H9 (cell line): ENCODE data around the gene UTP25. TPM values are rescaled to one million over a fixed set of nuclear protein-coding genes. Genes with fewer than 3 reads are reported as not detected.

Experiments used
- DNase-seq: peaks from one replicate; pipeline ENCODE4 v3.0.0-alpha.2; 2017
- H2AFZ ChIP-seq: one replicate; pipeline ENCODE4 v1.6.1; 2013; ENCODE audit warnings: mild to moderate bottlenecking, low read length, control low read depth, moderate library complexity
- H2AK5ac ChIP-seq: 2 replicates; pipeline ENCODE4 v1.6.1; 2013; ENCODE audit warnings: low read length, control low read depth, mixed read lengths; ENCODE audit not compliant: insufficient read length
- H2BK120ac ChIP-seq: one replicate; pipeline ENCODE4 v1.6.1; 2013; ENCODE audit warnings: low read depth, mild to moderate bottlenecking, low read length, control low read depth, inconsistent platforms; ENCODE audit not compliant: poor library complexity, severe bottlenecking
- H2BK12ac ChIP-seq: 2 replicates; pipeline ENCODE4 v1.6.1; 2013; ENCODE audit warnings: low read length, control low read depth, mixed read lengths, low read depth; ENCODE audit not compliant: insufficient read length
- H2BK15ac ChIP-seq: 2 replicates; pipeline ENCODE4 v1.6.1; 2013; ENCODE audit warnings: low read depth, low read length, control low read depth
- H2BK20ac ChIP-seq: one replicate; pipeline ENCODE4 v1.6.1; 2013; ENCODE audit warnings: low read depth, mild to moderate bottlenecking, low read length, control low read depth, inconsistent platforms; ENCODE audit not compliant: poor library complexity, severe bottlenecking
- H2BK5ac ChIP-seq: 2 replicates; pipeline ENCODE4 v1.6.1; 2013; ENCODE audit warnings: low read length, control low read depth, mixed read lengths; ENCODE audit not compliant: insufficient read length
- H3K14ac ChIP-seq: 2 replicates; pipeline ENCODE4 v1.6.1; 2013; ENCODE audit warnings: low read length, control low read depth; ENCODE audit not compliant: insufficient read depth
- H3K18ac ChIP-seq: 2 replicates; pipeline ENCODE4 v1.6.1; 2013; ENCODE audit warnings: low read depth, mild to moderate bottlenecking, mixed read lengths, low read length, control low read depth; ENCODE audit not compliant: insufficient read length
- H3K23ac ChIP-seq: 2 replicates; pipeline ENCODE4 v1.6.1; 2013; ENCODE audit warnings: low read length, control low read depth, mixed read lengths, low read depth; ENCODE audit not compliant: insufficient read length
- H3K23me2 ChIP-seq: 2 replicates; pipeline ENCODE4 v1.6.1; 2013; ENCODE audit warnings: low read depth, mild to moderate bottlenecking, mixed read lengths, low read length, control low read depth; ENCODE audit not compliant: insufficient read length, poor library complexity, severe bottlenecking
- H3K27ac ChIP-seq: 2 replicates; pipeline ENCODE4 v1.5.1; 2013; ENCODE audit warnings: low read length, control low read depth, mixed read lengths, low read depth; ENCODE audit not compliant: insufficient read length
- H3K27me3 ChIP-seq: 2 replicates; pipeline ENCODE4 v1.6.1; 2013; ENCODE audit warnings: low read length, control low read depth, inconsistent platforms; ENCODE audit not compliant: insufficient read depth
- H3K4ac ChIP-seq: 2 replicates; pipeline ENCODE4 v1.6.1; 2013; ENCODE audit warnings: low read depth, mild to moderate bottlenecking, control low read depth, inconsistent platforms, low read length, moderate library complexity
- H3K4me1 ChIP-seq: 2 replicates; pipeline ENCODE4 v1.6.1; 2013; ENCODE audit warnings: low read length, control low read depth, inconsistent platforms; ENCODE audit not compliant: insufficient read depth
- H3K4me2 ChIP-seq: 2 replicates; pipeline ENCODE4 v1.6.1; 2013; ENCODE audit warnings: low read length, control low read depth, mixed read lengths; ENCODE audit not compliant: insufficient read length, insufficient read depth
- H3K56ac ChIP-seq: 2 replicates; pipeline ENCODE4 v1.6.1; 2013; ENCODE audit warnings: low read depth, mild to moderate bottlenecking, mixed read lengths, low read length, control low read depth; ENCODE audit not compliant: insufficient read length
- H3K79me1 ChIP-seq: 2 replicates; pipeline ENCODE4 v1.6.1; 2013; ENCODE audit warnings: low read depth, mild to moderate bottlenecking, moderate library complexity, low read length, control low read depth, inconsistent platforms; ENCODE audit not compliant: insufficient read depth, poor library complexity, severe bottlenecking
- H3K79me2 ChIP-seq: 2 replicates; pipeline ENCODE4 v1.6.1; 2013; ENCODE audit warnings: low read length, control low read depth, inconsistent platforms; ENCODE audit not compliant: insufficient read depth
- H3K9ac ChIP-seq: 2 replicates; pipeline ENCODE4 v1.6.1; 2013; ENCODE audit warnings: low read length, control low read depth, mixed read lengths; ENCODE audit not compliant: insufficient read length; ENCODE audit errors: extremely low read depth
- H3K9me3 ChIP-seq: one replicate; pipeline ENCODE4 v1.6.1; 2013; ENCODE audit warnings: low read depth, low read length, inconsistent platforms; ENCODE audit not compliant: control insufficient read depth
- H3T11ph ChIP-seq: one replicate; pipeline ENCODE4 v1.6.1; 2013; ENCODE audit warnings: mild to moderate bottlenecking, low read length, control low read depth, inconsistent platforms
- H4K20me1 ChIP-seq: one replicate; pipeline ENCODE4 v1.6.1; 2013; ENCODE audit not compliant: control insufficient read depth, insufficient read length, insufficient read depth
- H4K5ac ChIP-seq: 2 replicates; pipeline ENCODE4 v1.6.1; 2013; ENCODE audit warnings: low read depth, mild to moderate bottlenecking, mixed read lengths, low read length, control low read depth; ENCODE audit not compliant: insufficient read length
- H4K8ac ChIP-seq: replicated peaks from 2 replicates; pipeline ENCODE4 v1.6.1; 2013; ENCODE audit warnings: low read length, control low read depth, mixed read lengths, low read depth; ENCODE audit not compliant: insufficient read length
- H4K91ac ChIP-seq: 2 replicates; pipeline ENCODE4 v1.6.1; 2013; ENCODE audit warnings: low read depth, mild to moderate bottlenecking, moderate library complexity, mixed read lengths, low read length, control low read depth; ENCODE audit not compliant: insufficient read length
- H3K27ac Mint-ChIP-seq, 3 experiments: 2 replicates in 2 of 3; 3 replicates in 1 of 3; pipeline ENCODE4 v1.8.0; 2020 to 2021; ENCODE audit warnings: mixed read lengths in 3 of 3, mild to moderate bottlenecking in 1 of 3, moderate library complexity in 1 of 3
- H3K27me3 Mint-ChIP-seq: 2 replicates; pipeline ENCODE4 v1.8.0; 2021; ENCODE audit warnings: low read depth, mild to moderate bottlenecking, moderate library complexity, mixed read lengths
- H3K36me3 Mint-ChIP-seq, 3 experiments: 2 replicates in 2 of 3; 3 replicates in 1 of 3; pipeline ENCODE4 v1.8.0; 2020 to 2021; ENCODE audit warnings: low read depth in 3 of 3, mixed read lengths in 3 of 3; ENCODE audit not compliant: insufficient read depth in 1 of 3
- H3K4me1 Mint-ChIP-seq, 2 experiments: 2 replicates each; pipeline ENCODE4 v1.8.0; 2020; ENCODE audit warnings: mixed read lengths in 2 of 2
- H3K4me3 Mint-ChIP-seq, 2 experiments: 2 replicates in 1 of 2; 3 replicates in 1 of 2; pipeline ENCODE4 v1.8.0; 2020 to 2021; ENCODE audit warnings: mild to moderate bottlenecking in 2 of 2, mixed read lengths in 2 of 2, moderate library complexity in 1 of 2
- H3K9me3 Mint-ChIP-seq, 2 experiments: 2 replicates in 1 of 2; 3 replicates in 1 of 2; pipeline ENCODE4 v1.8.0; 2020; ENCODE audit warnings: mild to moderate bottlenecking in 2 of 2, mixed read lengths in 2 of 2, moderate library complexity in 1 of 2
- CTCF ChIP-seq: fragments of 200-600 bp; sonication (generic); conservative IDR thresholded peaks from 3 replicates; pipeline ENCODE4 v1.8.0; 2021; ENCODE audit warnings: antibody characterized with exemption, mild to moderate bottlenecking
- WGBS: extraction: QIAGEN DNeasy Blood & Tissue Kit; methylation state at CpG from one replicate; pipeline ENCODE4 v1.1.7; 2013; ENCODE audit warnings: missing lambda C conversion rate, low lambda C conversion rate, mixed read lengths; ENCODE audit not compliant: insufficient read length; ENCODE audit errors: extremely low coverage; 5-methylcytosine and 5-hydroxymethylcytosine counted together
- total RNA-seq: library from RNA; stranded (reverse); gene quantifications from 2 replicates; pipeline ENCODE4 v1.2.1, GENCODE V29; 2021

The UTP25 gene
- total RNA-seq, 1 experiment from 2014 or later: 12.9 TPM

DNA sequence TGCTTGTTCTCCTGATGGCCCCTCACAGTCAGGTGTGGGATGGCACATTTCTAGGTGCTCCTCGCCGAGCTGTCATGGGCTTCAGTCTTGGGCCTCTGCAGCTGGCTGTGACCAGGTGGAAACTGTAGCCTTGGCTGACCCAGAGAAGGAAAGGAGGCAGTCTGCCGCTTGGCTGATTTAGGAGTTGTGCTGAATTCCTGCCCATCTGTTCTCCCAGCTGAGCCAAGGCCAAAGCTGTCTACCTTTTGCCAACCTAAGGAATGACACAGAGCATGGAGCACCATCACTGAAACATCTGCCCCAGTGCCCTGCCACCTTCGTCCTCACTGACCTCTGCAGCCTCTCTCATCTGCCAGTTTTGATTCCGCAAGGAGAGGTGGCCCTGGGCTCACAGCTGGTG lies 27.9 kb downstream of the UTP25 start:
- Histone ChIP-seq H3T11ph (no peak overlapping the region), H4K91ac (no peak overlapping the region), H2AK5ac (no peak overlapping the region), H3K18ac (no peak overlapping the region), H2BK20ac (no peak overlapping the region), H4K8ac (no peak overlapping the region), H3K56ac (no peak overlapping the region), H2BK12ac (no peak overlapping the region), H3K27ac (no peak overlapping the region), H4K20me1 (no peaks in the 10 kb centered on the region), H3K79me1 (no peaks in the 10 kb centered on the region), H3K23ac (no peak overlapping the region), H3K4me1 (no peaks in the 10 kb centered on the region), H3K14ac (no peak overlapping the region), H3K79me2 (no peaks in the 10 kb centered on the region), H2AFZ (no peak overlapping the region), H3K23me2 (no peaks in the 10 kb centered on the region), H3K4ac (no peak overlapping the region), H2BK5ac (no peak overlapping the region), H3K27me3 (no peaks in the 10 kb centered on the region), H2BK15ac (no peak overlapping the region), H3K9me3 (no peaks in the 10 kb centered on the region), H2BK120ac (no peak overlapping the region), H3K4me2 (no peak overlapping the region), H4K5ac (no peak overlapping the region), H3K9ac (no peak overlapping the region)
- no CpG with 5 or more reads among the region's 5 CpGs for WGBS
- Mint-ChIP-seq H3K9me3 (no peaks in the 10 kb centered on the region), H3K4me1 (0 out of 4 replicates have a peak, but pooled peaks cover 0 to under 1% of the 10 kb centered on the region in 2 experiments), H3K4me3 (no peak overlapping the region), H3K36me3 (peaks cover 17 to 42% (median 28%) of the 10 kb centered on the region in 3 experiments; a peak in 6 of 7 replicates), H3K27ac (no peak overlapping the region), H3K27me3 (no peaks in the 10 kb centered on the region)
- TF ChIP-seq CTCF: no peak
- no peak for DNase-seq
